ENCODE results near the gene PLXDC2. TPM values are rescaled to one million over a fixed set of nuclear protein-coding genes. Genes with fewer than 3 reads are reported as not detected.

The PLXDC2 gene
- total RNA-seq, 1 donor from 2014 or later: 7.5 TPM

- Histone ChIP-seq H3K36me3 (ENCODE audit: control insufficient read depth, insufficient read depth, low read length) (no peaks in the 10 kb centered on the region), H3K4me3 (ENCODE audit: low read depth, low read length) (no peak overlapping the region), H3K27me3 (ENCODE audit: control insufficient read depth, insufficient read depth, low read length) (no peaks in the 10 kb centered on the region)
- no peak for DNase-seq (ENCODE audit: low read depth)
- no peak for TF ChIP-seq CTCF (IDR thresholded peaks at IDR 0.05; ENCODE audit: insufficient read depth, low read length, poor library complexity, severe bottlenecking)
These were observed 10.5 kb downstream of the PLXDC2 start for GRCh38 chr10:19826712-19827111.

- no peaks in the 10 kb centered on the region for H3K27me3 ChIP-seq (ENCODE audit: control insufficient read depth, insufficient read depth, low read length)
- no peak for DNase-seq (ENCODE audit: low read depth)
- TF ChIP-seq CTCF (IDR thresholded peaks at IDR 0.05; ENCODE audit: insufficient read depth, low read length, poor library complexity, severe bottlenecking): no peak
- no peaks in the 10 kb centered on the region for H3K36me3 ChIP-seq (ENCODE audit: control insufficient read depth, insufficient read depth, low read length)
- no peak overlapping the region for H3K4me3 ChIP-seq (ENCODE audit: low read depth, low read length)
These were observed 12.2 kb downstream of the PLXDC2 start for GRCh38 chr10:19828278-19829049.

DNA sequence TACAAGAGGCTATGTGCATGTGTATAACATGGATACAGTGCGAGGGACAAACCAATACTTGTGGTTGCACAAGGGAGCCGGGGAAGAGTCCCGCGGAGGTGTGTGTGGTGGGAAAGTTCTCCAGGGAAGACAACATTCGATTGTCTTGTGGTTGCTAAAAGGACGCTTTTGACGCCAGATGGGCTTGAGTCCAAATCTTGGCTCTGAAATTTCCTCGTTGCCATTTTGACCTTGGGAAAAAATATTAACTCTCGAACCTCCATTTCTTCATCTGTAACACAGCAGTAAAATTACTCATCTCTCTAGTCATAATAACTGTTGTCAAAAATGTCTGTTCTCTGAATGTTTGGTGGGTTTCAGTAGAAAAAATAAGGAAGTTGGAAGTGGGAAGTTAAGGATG lies 16.5 kb downstream of the PLXDC2 start:
- TF ChIP-seq CTCF (IDR thresholded peaks at IDR 0.05; ENCODE audit: insufficient read depth, low read length, poor library complexity, severe bottlenecking): no peak
- no peak for DNase-seq (ENCODE audit: low read depth)

DNA sequence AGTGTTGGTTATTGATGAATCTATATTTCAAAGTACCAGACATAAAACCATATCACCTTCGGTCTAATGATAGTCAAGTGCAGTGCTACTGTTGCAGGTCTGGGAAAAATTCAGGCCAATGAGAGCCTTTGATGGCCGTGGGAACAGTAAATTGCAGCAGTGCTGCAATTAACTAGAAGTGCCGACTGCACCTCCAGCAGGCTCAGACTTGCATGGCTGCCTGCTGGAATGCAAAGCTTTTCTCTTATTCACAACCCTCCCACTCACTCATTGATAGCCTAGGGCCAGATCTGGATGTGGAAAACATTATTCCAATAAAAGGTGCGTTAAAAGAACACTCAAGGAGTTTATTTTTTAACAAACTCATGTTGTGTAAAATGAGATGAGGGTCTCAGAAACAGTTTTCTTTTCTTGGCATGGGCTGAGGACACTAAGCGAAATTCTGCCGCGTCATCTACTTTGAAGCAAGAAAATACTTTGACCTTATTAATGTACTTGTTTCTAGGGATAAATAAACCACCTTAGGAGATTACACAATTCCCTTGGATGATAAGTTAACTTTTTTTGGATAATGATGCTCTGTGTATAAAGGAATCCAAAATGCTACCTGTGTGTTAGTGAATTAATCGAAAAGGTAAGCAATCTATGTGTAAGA lies 17.1 kb downstream of the PLXDC2 start:
- no peak for TF ChIP-seq CTCF (IDR thresholded peaks at IDR 0.05; ENCODE audit: insufficient read depth, low read length, poor library complexity, severe bottlenecking)
- no peak overlapping the region for H3K4me3 ChIP-seq (ENCODE audit: low read depth, low read length)
- no peaks in the 10 kb centered on the region for H3K36me3 ChIP-seq (ENCODE audit: control insufficient read depth, insufficient read depth, low read length)
- no peaks in the 10 kb centered on the region for H3K27me3 ChIP-seq (ENCODE audit: control insufficient read depth, insufficient read depth, low read length)
- DNase-seq (ENCODE audit: low read depth): no peak

More for the DNA sequence above, 16.5 kb downstream of the PLXDC2 start:
- no peak overlapping the region for H3K4me3 ChIP-seq (ENCODE audit: low read depth, low read length)
- H3K36me3 ChIP-seq (ENCODE audit: control insufficient read depth, insufficient read depth, low read length): no peaks in the 10 kb centered on the region
- no peaks in the 10 kb centered on the region for H3K27me3 ChIP-seq (ENCODE audit: control insufficient read depth, insufficient read depth, low read length)

GRCh38 chr10:19835952-19836351 lies 19.7 kb downstream of the PLXDC2 start:
- no peak for TF ChIP-seq CTCF (IDR thresholded peaks at IDR 0.05; ENCODE audit: insufficient read depth, low read length, poor library complexity, severe bottlenecking)
- Histone ChIP-seq H3K4me3 (ENCODE audit: low read depth, low read length) (no peak overlapping the region), H3K27me3 (ENCODE audit: control insufficient read depth, insufficient read depth, low read length) (no peaks in the 10 kb centered on the region), H3K36me3 (ENCODE audit: control insufficient read depth, insufficient read depth, low read length) (no peaks in the 10 kb centered on the region)
- no peak for DNase-seq (ENCODE audit: low read depth)
